Adipose tissue (tissue), 3 donors: ENCODE measurements around the gene BUD31. TPM values are rescaled to one million over a fixed set of nuclear protein-coding genes. Genes with fewer than 3 reads are reported as not detected.
"Not testable (repeated sequence)": the region's sequence is repeated elsewhere in the genome, so short reads cannot be mapped to it uniquely, and the experiment has no call there.

Source experiments
- H3K27ac ChIP-seq: one replicate; pipeline ENCODE4 v1.5.1; 2013; ENCODE audit warnings: low read depth, low read length
- WGBS, 3 donors: extraction: QIAGEN DNeasy Blood & Tissue Kit; methylation state at CpG; one replicate each; pipeline ENCODE4 v1.1.7; 2013; 5-methylcytosine and 5-hydroxymethylcytosine counted together
- polyA plus RNA-seq, 3 donors: library from polyadenylated mRNA; stranded (reverse); fragments of 200-250 nt; gene quantifications; one replicate each; pipeline ENCODE4 v1.2.3, GENCODE V29; 2013
- donor health status: healthy with polysubstance abuse.
- donor health status: Bipolar disorder and iron deficiency.
- donor health status: healthy.

Gene BUD31
- polyA plus RNA-seq, 3 donors: 58.2 to 105 (median 76.8) TPM

GRCh38 chr7:99395616-99396327 is 13.0 kb upstream of the BUD31 start:
- no peak overlapping the region for H3K27ac ChIP-seq
- WGBS, 3 donors: 81 to 87% (median 83%) methylated on average over 14 of the region's 14 CpGs

GRCh38 chr7:99396418-99397296 is 12.1 kb upstream of the BUD31 start:
- whole genome bisulfite sequencing, 3 donors: 79 to 80% (median 79%) methylated on average over 21 of the region's 21 CpGs
- no peak overlapping the region for H3K27ac ChIP-seq

- WGBS, 3 donors: 78 to 85% (median 85%) methylated on average over 18 of the region's 18 CpGs
- H3K27ac ChIP-seq: no peak overlapping the region
Observed at GRCh38 chr7:99397297-99397983, 11.3 kb upstream of the BUD31 start.

GRCh38 chr7:99398891-99399445 is 9.8 kb upstream of the BUD31 start:
- no peak overlapping the region for H3K27ac ChIP-seq
- WGBS, 3 donors: 79 to 80% (median 79%) methylated on average over 5 of the region's 5 CpGs

- no peak overlapping the region for H3K27ac ChIP-seq
- WGBS, 3 donors: 76 to 83% (median 76%) methylated on average over 6 of the region's 6 CpGs
Observed at GRCh38 chr7:99399597-99399996, 9.2 kb upstream of the BUD31 start.

GRCh38 chr7:99402854-99403253 is 5.9 kb upstream of the BUD31 start:
- no peak overlapping the region for H3K27ac ChIP-seq
- 95 to 100% (median 96%) methylated on average over 2 to 3 of the region's 3 CpGs for WGBS, 3 donors

GRCh38 chr7:99403764-99404163 is 5.0 kb upstream of the BUD31 start:
- no peak overlapping the region for H3K27ac ChIP-seq
- 46 to 93% (median 92%) methylated on average over 5 of the region's 5 CpGs for WGBS, 3 donors

GRCh38 chr7:99404235-99404976 is 4.4 kb upstream of the BUD31 start:
- no peak overlapping the region for H3K27ac ChIP-seq
- 73 to 83% (median 77%) methylated on average over 18 of the region's 18 CpGs for WGBS, 3 donors

GRCh38 chr7:99404977-99405320 is 3.8 kb upstream of the BUD31 start:
- no peak overlapping the region for H3K27ac ChIP-seq
- 89 to 94% (median 94%) methylated on average over 10 of the region's 10 CpGs for WGBS, 3 donors

- 53 to 65% (median 61%) methylated on average over 1 of the region's 1 CpG for WGBS, 3 donors
- H3K27ac ChIP-seq: no peak overlapping the region
Observed at GRCh38 chr7:99406557-99406956, 2.2 kb upstream of the BUD31 start.

GRCh38 chr7:99407872-99408378 is 844 bp upstream of the BUD31 start:
- H3K27ac ChIP-seq: peak overlapping the region; percentile 97
- 0% methylated on average over 28 of the region's 28 CpGs for WGBS, 3 donors

GRCh38 chr7:99409192-99409572 is 413 bp downstream of the BUD31 start:
- H3K27ac ChIP-seq: peak overlapping the region; percentile 97
- 0% methylated on average over 18 of the region's 18 CpGs for WGBS, 3 donors

- 23 to 36% (median 31%) methylated on average over 3 of the region's 3 CpGs for WGBS, 3 donors
- H3K27ac ChIP-seq: no peak overlapping the region
Observed at GRCh38 chr7:99409806-99410205, 1.0 kb downstream of the BUD31 start.

GRCh38 chr7:99410635-99411034 is 1.9 kb downstream of the BUD31 start:
- H3K27ac ChIP-seq: no peak overlapping the region
- 88 to 97% (median 95%) methylated on average over 2 of the region's 2 CpGs for WGBS, 3 donors

GRCh38 chr7:99415513-99416127 is 6.9 kb downstream of the BUD31 start:
- not testable (repeated sequence) for H3K27ac ChIP-seq
- WGBS, 3 donors: 53 to 68% (median 59%) methylated on average over 17 of the region's 17 CpGs

GRCh38 chr7:99418260-99418659 is 9.5 kb downstream of the BUD31 start:
- no peak overlapping the region for H3K27ac ChIP-seq
- WGBS, 3 donors: 91 to 93% (median 92%) methylated on average over 9 of the region's 9 CpGs

- H3K27ac ChIP-seq: no peak overlapping the region
- WGBS, 3 donors: 85 to 90% (median 88%) methylated on average over 26 to 29 of the region's 29 CpGs
Observed at GRCh38 chr7:99419323-99420021, 10.7 kb downstream of the BUD31 start.
